Hematopoietic multipotent progenitor cell treated with erythropoietin and hydrocortisone succinate and interleukin-3 and kit ligand, for 17 days (in vitro differentiated cells): Measurements from ENCODE around the gene TRAF3.

Source experiments
- DNase-seq: peaks from one replicate; pipeline ENCODE4 v3.0.0-alpha.2; 2015; ENCODE audit warnings: low spot score

The TRAF3 gene

GRCh38 chr14:102957222-102957621 is 180.0 kb downstream of the TRAF3 start:
- no peak for DNase-seq

GRCh38 chr14:102958461-102958860 is 181.2 kb downstream of the TRAF3 start:
- DNase-seq, result no peak
